GM23248 (cell line): Measurements from ENCODE around the gene KIRREL2.

Source experiments
- EZH2 ChIP-seq: fragments of 200-600 bp; sonication (generic); IDR thresholded peaks from 2 replicates; pipeline ENCODE4 v1.6.1; 2018; ENCODE audit warnings: antibody characterized with exemption, mild to moderate bottlenecking; ENCODE audit not compliant: insufficient read depth, poor library complexity, severe bottlenecking
- EZH2phosphoT487 ChIP-seq: fragments of 200-600 bp; sonication (generic); IDR thresholded peaks from 2 replicates; pipeline ENCODE4 v1.6.1; 2018; ENCODE audit warnings: antibody characterized with exemption, moderate library complexity, mild to moderate bottlenecking, low read depth; ENCODE audit not compliant: insufficient read depth

- TF ChIP-seq EZH2 (no peak), EZH2phosphoT487 (no peak)
Observed at GRCh38 chr19:35889370-35890112, 32.8 kb downstream of the KIRREL2 start.
